Measurements from ENCODE around the gene PFKP. TPM values are rescaled to one million over a fixed set of nuclear protein-coding genes. Genes with fewer than 3 reads are reported as not detected.

The PFKP gene
- total RNA-seq, 1 donor from 2014 or later: 150 TPM

DNA sequence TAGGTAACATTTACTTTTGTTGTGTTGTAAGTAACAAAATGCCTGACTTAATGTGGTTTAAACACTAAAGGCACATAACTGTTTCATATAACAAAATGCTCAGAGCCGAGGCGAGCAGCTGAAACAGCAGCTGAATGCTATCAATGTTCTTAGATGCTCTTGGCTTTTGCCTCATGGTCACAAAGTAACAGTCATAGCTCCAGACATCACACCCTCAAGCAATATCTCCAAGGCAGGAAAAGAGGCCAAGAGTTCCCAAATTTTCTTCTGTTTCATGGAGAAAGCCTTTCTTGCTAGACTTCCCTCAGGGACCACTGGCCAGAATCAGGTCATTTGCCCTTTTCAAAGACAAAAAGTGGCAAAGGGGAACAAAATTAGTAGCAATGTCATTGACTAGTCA is 43.5 kb upstream of the PFKP start:
- peaks cover 17% of the 10 kb centered on the region for H3K4me1 Mint-ChIP-seq (ENCODE audit: unreplicated experiment)
- no peak for TF ChIP-seq CTCF (IDR thresholded peaks at IDR 0.05)
- no peaks in the 10 kb centered on the region for H3K36me3 Mint-ChIP-seq (ENCODE audit: unreplicated experiment)
- DNase-seq (ENCODE audit: extremely low spot score, unreplicated experiment): no peak
- H3K27me3 Mint-ChIP-seq (ENCODE audit: unreplicated experiment): peaks cover 2% of the 10 kb centered on the region
- H3K27ac Mint-ChIP-seq (ENCODE audit: unreplicated experiment): no peak overlapping the region
- H3K9me3 Mint-ChIP-seq (ENCODE audit: unreplicated experiment): peaks cover 4% of the 10 kb centered on the region
- H3K4me3 Mint-ChIP-seq (ENCODE audit: unreplicated experiment): no peak overlapping the region

GRCh38 chr10:3025026-3025683 is 42.2 kb upstream of the PFKP start:
- Mint-ChIP-seq H3K27ac (ENCODE audit: unreplicated experiment) (no peak overlapping the region), H3K27me3 (ENCODE audit: unreplicated experiment) (no peaks in the 10 kb centered on the region), H3K9me3 (ENCODE audit: unreplicated experiment) (peaks cover 4% of the 10 kb centered on the region)

DNA sequence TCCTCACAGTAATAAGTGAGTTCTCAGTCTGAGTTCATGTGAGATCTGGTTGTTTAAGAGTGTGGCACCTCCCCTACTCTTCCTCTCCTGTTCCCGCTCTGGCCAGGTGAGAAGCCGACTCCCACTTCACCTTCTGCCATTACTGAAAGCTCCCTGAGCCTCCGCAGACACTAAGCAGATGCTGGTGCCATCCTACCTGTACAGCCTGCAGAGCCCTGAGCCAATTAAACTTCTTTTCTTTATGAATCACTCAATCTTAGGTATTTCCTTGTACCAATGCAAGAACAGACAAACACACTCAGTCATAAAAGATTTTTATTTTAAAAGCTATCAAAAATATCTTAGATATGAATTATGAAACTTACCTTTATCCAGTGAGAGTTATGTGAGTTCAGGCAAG is 39.5 kb upstream of the PFKP start:
- DNase-seq (ENCODE audit: extremely low spot score, unreplicated experiment): no peak
- Mint-ChIP-seq H3K9me3 (ENCODE audit: unreplicated experiment) (peaks cover 4% of the 10 kb centered on the region), H3K27ac (ENCODE audit: unreplicated experiment) (no peak overlapping the region), H3K36me3 (ENCODE audit: unreplicated experiment) (no peaks in the 10 kb centered on the region), H3K4me3 (ENCODE audit: unreplicated experiment) (no peak overlapping the region), H3K27me3 (ENCODE audit: unreplicated experiment) (no peaks in the 10 kb centered on the region), H3K4me1 (ENCODE audit: unreplicated experiment) (peaks cover 18% of the 10 kb centered on the region)
- TF ChIP-seq CTCF (IDR thresholded peaks at IDR 0.05): no peak

More at GRCh38 chr10:3025026-3025683, 42.2 kb upstream of the PFKP start:
- no peak for TF ChIP-seq CTCF (IDR thresholded peaks at IDR 0.05)
- Mint-ChIP-seq H3K4me3 (ENCODE audit: unreplicated experiment) (no peak overlapping the region), H3K36me3 (ENCODE audit: unreplicated experiment) (no peaks in the 10 kb centered on the region), H3K4me1 (ENCODE audit: unreplicated experiment) (peaks cover 23% of the 10 kb centered on the region)
- no peak for DNase-seq (ENCODE audit: extremely low spot score, unreplicated experiment)

GRCh38 chr10:3028441-3028840 is 38.9 kb upstream of the PFKP start:
- peak; percentile 42 for DNase-seq (ENCODE audit: extremely low spot score, unreplicated experiment)
- Mint-ChIP-seq H3K9me3 (ENCODE audit: unreplicated experiment) (no peaks in the 10 kb centered on the region), H3K27ac (ENCODE audit: unreplicated experiment) (no peak overlapping the region), H3K4me1 (ENCODE audit: unreplicated experiment) (peaks cover 18% of the 10 kb centered on the region), H3K36me3 (ENCODE audit: unreplicated experiment) (no peaks in the 10 kb centered on the region), H3K27me3 (ENCODE audit: unreplicated experiment) (no peaks in the 10 kb centered on the region), H3K4me3 (ENCODE audit: unreplicated experiment) (no peak overlapping the region)
- no peak for TF ChIP-seq CTCF (IDR thresholded peaks at IDR 0.05)

DNA sequence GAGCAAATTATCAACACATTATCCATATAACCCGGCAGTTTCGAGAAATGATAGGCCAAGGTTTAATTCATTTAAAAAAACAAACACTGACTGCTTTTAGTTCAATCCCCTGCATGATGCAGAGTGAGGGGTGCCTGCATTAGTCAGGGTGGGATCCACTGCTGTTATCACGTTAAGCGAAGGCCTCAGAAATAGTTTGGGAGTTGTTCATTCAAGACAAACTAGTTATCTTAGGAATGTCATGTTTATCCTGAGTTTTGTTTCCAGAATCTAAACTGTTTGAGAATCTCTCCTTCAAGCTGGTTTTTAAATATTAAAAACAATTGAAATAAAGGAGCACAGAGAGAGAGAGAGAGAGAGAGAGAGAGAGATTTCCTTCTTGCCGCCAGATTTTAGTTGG is 36.6 kb upstream of the PFKP start:
- H3K27me3 Mint-ChIP-seq (ENCODE audit: unreplicated experiment): no peaks in the 10 kb centered on the region
- H3K9me3 Mint-ChIP-seq (ENCODE audit: unreplicated experiment): no peaks in the 10 kb centered on the region
- H3K36me3 Mint-ChIP-seq (ENCODE audit: unreplicated experiment): no peaks in the 10 kb centered on the region
- H3K4me3 Mint-ChIP-seq (ENCODE audit: unreplicated experiment): no peak overlapping the region
- H3K4me1 Mint-ChIP-seq (ENCODE audit: unreplicated experiment): peaks cover 22% of the 10 kb centered on the region
- no peak for TF ChIP-seq CTCF (IDR thresholded peaks at IDR 0.05)
- no peak for DNase-seq (ENCODE audit: extremely low spot score, unreplicated experiment)
- H3K27ac Mint-ChIP-seq (ENCODE audit: unreplicated experiment): peak overlapping the region; percentile 45
